Nephron progenitor cell (in vitro differentiated cells): Measurements from ENCODE around the gene RAB11FIP4.

ENCODE experiments used
- DNase-seq: peaks from one replicate; pipeline ENCODE4 v3.0.0; 2021
- H3K27ac Mint-ChIP-seq: 2 replicates; pipeline ENCODE4 v1.8.0; 2021; ENCODE audit warnings: mild to moderate bottlenecking, moderate library complexity, mixed read lengths
- H3K27me3 Mint-ChIP-seq: 2 replicates; pipeline ENCODE4 v1.8.0; 2021; ENCODE audit warnings: mild to moderate bottlenecking, low read depth, mixed read lengths; ENCODE audit not compliant: poor library complexity
- H3K36me3 Mint-ChIP-seq: 2 replicates; pipeline ENCODE4 v1.8.0; 2021; ENCODE audit warnings: low read depth, mixed read lengths
- H3K4me1 Mint-ChIP-seq: 2 replicates; pipeline ENCODE4 v1.8.0; 2021; ENCODE audit warnings: mixed read lengths
- H3K4me3 Mint-ChIP-seq: 2 replicates; pipeline ENCODE4 v1.8.0; 2021; ENCODE audit warnings: mild to moderate bottlenecking, moderate library complexity, mixed read lengths
- H3K9me3 Mint-ChIP-seq: 2 replicates; pipeline ENCODE4 v1.8.0; 2021; ENCODE audit warnings: mild to moderate bottlenecking, moderate library complexity, mixed read lengths
- CTCF ChIP-seq: fragments of 200-600 bp; sonication (generic); IDR thresholded peaks from 2 replicates; pipeline ENCODE4 v1.5.0; 2021; ENCODE audit warnings: antibody characterized with exemption

The RAB11FIP4 gene

GRCh38 chr17:31583772-31584356, 192.4 kb downstream of the RAB11FIP4 start:
- Mint-ChIP-seq H3K9me3 (no peaks in the 10 kb centered on the region), H3K4me3 (no peak overlapping the region), H3K36me3 (no peaks in the 10 kb centered on the region), H3K4me1 (peaks cover 8% of the 10 kb centered on the region), H3K27me3 (no peaks in the 10 kb centered on the region), H3K27ac (no peak overlapping the region)
- no peak for DNase-seq
- no peak for TF ChIP-seq CTCF

GRCh38 chr17:31584438-31585279, 193.2 kb downstream of the RAB11FIP4 start:
- no peaks in the 10 kb centered on the region for H3K36me3 Mint-ChIP-seq
- no peak overlapping the region for H3K4me3 Mint-ChIP-seq
- no peak overlapping the region for H3K27ac Mint-ChIP-seq
- no peaks in the 10 kb centered on the region for H3K27me3 Mint-ChIP-seq
- H3K9me3 Mint-ChIP-seq = no peaks in the 10 kb centered on the region
- H3K4me1 Mint-ChIP-seq = peaks cover 1% of the 10 kb centered on the region
- DNase-seq = no peak
- no peak for TF ChIP-seq CTCF

- no peaks in the 10 kb centered on the region for H3K4me1 Mint-ChIP-seq
- H3K4me3 Mint-ChIP-seq = no peak overlapping the region
- TF ChIP-seq CTCF = no peak
- H3K9me3 Mint-ChIP-seq = no peaks in the 10 kb centered on the region
- DNase-seq = no peak
- H3K36me3 Mint-ChIP-seq = no peaks in the 10 kb centered on the region
- H3K27ac Mint-ChIP-seq = no peak overlapping the region
- no peaks in the 10 kb centered on the region for H3K27me3 Mint-ChIP-seq
Observed at GRCh38 chr17:31585280-31585630, 193.8 kb downstream of the RAB11FIP4 start.

- Mint-ChIP-seq H3K27me3 (no peaks in the 10 kb centered on the region), H3K4me3 (no peak overlapping the region), H3K36me3 (no peaks in the 10 kb centered on the region), H3K4me1 (no peaks in the 10 kb centered on the region), H3K27ac (no peak overlapping the region), H3K9me3 (no peaks in the 10 kb centered on the region)
- TF ChIP-seq CTCF = no peak
- DNase-seq = no peak
Observed at GRCh38 chr17:31586946-31587345, 195.5 kb downstream of the RAB11FIP4 start.

GRCh38 chr17:31587462-31587861, 196.0 kb downstream of the RAB11FIP4 start:
- Mint-ChIP-seq H3K4me3 (no peak overlapping the region), H3K36me3 (no peaks in the 10 kb centered on the region), H3K27ac (no peak overlapping the region), H3K9me3 (no peaks in the 10 kb centered on the region), H3K4me1 (no peaks in the 10 kb centered on the region), H3K27me3 (no peaks in the 10 kb centered on the region)
- DNase-seq = no peak
- no peak for TF ChIP-seq CTCF
